Measurements from ENCODE around the gene PGS1.
A peak's percentile ranks its signal among the peaks of the same experiment; 100 is the strongest.

The PGS1 gene

GRCh38 chr17:78338486-78339259 lies 39.8 kb upstream of the PGS1 start:
- no peak for DNase-seq (ENCODE audit: extremely low read depth, low read depth)

GRCh38 chr17:78340183-78340955 lies 38.1 kb upstream of the PGS1 start:
- TF ChIP-seq CTCF (IDR thresholded peaks at IDR 0.05; ENCODE audit: low read depth, low read length): no peak
- DNase-seq (ENCODE audit: extremely low read depth, low read depth): no peak

More at GRCh38 chr17:78338486-78339259, 39.8 kb upstream of the PGS1 start:
- TF ChIP-seq CTCF (IDR thresholded peaks at IDR 0.05; ENCODE audit: low read depth, low read length): no peak

- no peak for TF ChIP-seq CTCF (IDR thresholded peaks at IDR 0.05; ENCODE audit: low read depth, low read length)
- no peak for DNase-seq (ENCODE audit: extremely low read depth, low read depth)
Measured at GRCh38 chr17:78341559-78342448, 36.6 kb upstream of the PGS1 start.

- no peak for DNase-seq (ENCODE audit: extremely low read depth, low read depth)
- no peak for TF ChIP-seq CTCF (IDR thresholded peaks at IDR 0.05; ENCODE audit: low read depth, low read length)
Measured at GRCh38 chr17:78342449-78343186, 35.8 kb upstream of the PGS1 start.

- peak; percentile 87 for DNase-seq (ENCODE audit: extremely low read depth, low read depth)
- no peak for TF ChIP-seq CTCF (IDR thresholded peaks at IDR 0.05; ENCODE audit: low read depth, low read length)
Measured at GRCh38 chr17:78343187-78343542, 35.3 kb upstream of the PGS1 start.

- no peak for DNase-seq (ENCODE audit: extremely low read depth, low read depth)
Measured at GRCh38 chr17:78343543-78344201, 34.8 kb upstream of the PGS1 start.

More at GRCh38 chr17:78343543-78344201, 34.8 kb upstream of the PGS1 start:
- no peak for TF ChIP-seq CTCF (IDR thresholded peaks at IDR 0.05; ENCODE audit: low read depth, low read length)

Data from AG09319 (cell line).